ENCODE results near the gene FRMD4A. TPM values are rescaled to one million over a fixed set of nuclear protein-coding genes. Genes with fewer than 3 reads are reported as not detected.

FRMD4A gene
- total RNA-seq, 1 experiment from 2014 or later: 19.6 TPM

DNA sequence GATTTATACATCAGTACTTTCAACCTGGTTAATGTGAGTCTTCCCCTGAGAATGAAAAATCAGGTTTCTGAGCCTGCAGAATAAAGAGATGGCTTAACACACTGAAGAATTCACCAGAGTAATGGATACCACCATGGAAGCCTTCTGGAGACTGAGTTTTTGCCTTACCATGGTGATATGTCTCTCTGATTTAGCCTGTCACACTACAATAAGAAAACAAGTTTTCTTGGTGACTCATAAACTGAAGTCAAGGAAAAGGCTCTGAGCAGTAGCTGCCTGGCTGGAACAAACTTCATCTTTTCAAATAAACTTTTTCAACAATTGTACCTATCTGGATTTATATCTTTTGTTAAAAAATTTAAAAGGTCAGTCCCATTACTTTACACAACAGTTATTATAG is 515.0 kb downstream of the FRMD4A start:
- Mint-ChIP-seq H3K4me1 (peaks cover 14 to 25% of the 10 kb centered on the region in 2 experiments), H3K9me3 (peaks cover 23 to 25% of the 10 kb centered on the region in 2 experiments), H3K27me3 (ENCODE audit: low read depth) (no peaks in the 10 kb centered on the region), H3K36me3 (ENCODE audit: insufficient read depth in 1 of 3, low read depth in 3 of 3) (peaks cover 21 to 33% (median 24%) of the 10 kb centered on the region in 3 experiments), H3K4me3 (no peak overlapping the region), H3K27ac (no peak overlapping the region)
- Histone ChIP-seq H3K23me2 (ENCODE audit: insufficient read length, low read depth, low read length, poor library complexity, severe bottlenecking) (no peaks in the 10 kb centered on the region), H3K9ac (ENCODE audit: extremely low read depth, insufficient read length, low read length) (no peak overlapping the region), H3K27me3 (ENCODE audit: insufficient read depth, low read length) (no peaks in the 10 kb centered on the region), H4K5ac (ENCODE audit: insufficient read length, low read depth, low read length) (no peak overlapping the region), H4K20me1 (ENCODE audit: control insufficient read depth, insufficient read depth, insufficient read length) (no peaks in the 10 kb centered on the region), H2BK5ac (ENCODE audit: insufficient read length, low read length) (no peak overlapping the region), H3K4ac (ENCODE audit: low read depth, low read length) (no peak overlapping the region), H3K9me3 (ENCODE audit: control insufficient read depth, low read depth, low read length) (peaks cover 10% of the 10 kb centered on the region), H2AFZ (ENCODE audit: low read length) (no peak overlapping the region), H3K14ac (ENCODE audit: insufficient read depth, low read length) (no peak overlapping the region), H3K79me1 (ENCODE audit: insufficient read depth, low read depth, low read length, poor library complexity, severe bottlenecking) (no peaks in the 10 kb centered on the region), H3K56ac (ENCODE audit: insufficient read length, low read depth, low read length) (no peak overlapping the region), H3K79me2 (ENCODE audit: insufficient read depth, low read length) (peaks cover 3% of the 10 kb centered on the region), H3K27ac (ENCODE audit: insufficient read length, low read depth, low read length) (no peak overlapping the region), H2BK120ac (ENCODE audit: low read depth, low read length, poor library complexity, severe bottlenecking) (no peak overlapping the region), H2BK12ac (ENCODE audit: insufficient read length, low read depth, low read length) (no peak overlapping the region), H3K4me1 (ENCODE audit: insufficient read depth, low read length) (no peaks in the 10 kb centered on the region; the same call in 1 of the 2 replicates), H3K18ac (ENCODE audit: insufficient read length, low read depth, low read length) (no peak overlapping the region), H2BK15ac (ENCODE audit: low read depth, low read length) (no peak overlapping the region), H4K91ac (ENCODE audit: insufficient read length, low read depth, low read length) (no peak overlapping the region), H3T11ph (ENCODE audit: low read length) (no peak overlapping the region), H2BK20ac (ENCODE audit: low read depth, low read length, poor library complexity, severe bottlenecking) (no peak overlapping the region), H3K4me2 (ENCODE audit: insufficient read depth, insufficient read length, low read length) (no peak overlapping the region), H3K23ac (ENCODE audit: insufficient read length, low read depth, low read length) (no peak overlapping the region), H4K8ac (replicated peaks; ENCODE audit: insufficient read length, low read depth, low read length) (no peak overlapping the region), H2AK5ac (ENCODE audit: insufficient read length, low read length) (no peak overlapping the region)
- no peak for DNase-seq
- TF ChIP-seq, protein P1, sequence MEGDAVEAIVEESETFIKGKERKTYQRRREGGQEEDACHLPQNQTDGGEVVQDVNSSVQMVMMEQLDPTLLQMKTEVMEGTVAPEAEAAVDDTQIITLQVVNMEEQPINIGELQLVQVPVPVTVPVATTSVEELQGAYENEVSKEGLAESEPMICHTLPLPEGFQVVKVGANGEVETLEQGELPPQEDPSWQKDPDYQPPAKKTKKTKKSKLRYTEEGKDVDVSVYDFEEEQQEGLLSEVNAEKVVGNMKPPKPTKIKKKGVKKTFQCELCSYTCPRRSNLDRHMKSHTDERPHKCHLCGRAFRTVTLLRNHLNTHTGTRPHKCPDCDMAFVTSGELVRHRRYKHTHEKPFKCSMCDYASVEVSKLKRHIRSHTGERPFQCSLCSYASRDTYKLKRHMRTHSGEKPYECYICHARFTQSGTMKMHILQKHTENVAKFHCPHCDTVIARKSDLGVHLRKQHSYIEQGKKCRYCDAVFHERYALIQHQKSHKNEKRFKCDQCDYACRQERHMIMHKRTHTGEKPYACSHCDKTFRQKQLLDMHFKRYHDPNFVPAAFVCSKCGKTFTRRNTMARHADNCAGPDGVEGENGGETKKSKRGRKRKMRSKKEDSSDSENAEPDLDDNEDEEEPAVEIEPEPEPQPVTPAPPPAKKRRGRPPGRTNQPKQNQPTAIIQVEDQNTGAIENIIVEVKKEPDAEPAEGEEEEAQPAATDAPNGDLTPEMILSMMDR (conservative IDR thresholded peaks at IDR 0.05): no peak

Data from H9 (cell line).